Stimulated activated CD4-positive, alpha-beta T cell treated with anti-CD3 and anti-CD28 coated beads, Interleukin-4, amount 100 ng/mL, for 48 hours (primary cell): Measurements from ENCODE around the gene TSPAN31.

Experiments
- DNase-seq, 2 donors: peaks; one replicate each; pipeline ENCODE4 v3.0.0-alpha.2; 2020; ENCODE audit warnings: low read depth in 2 of 2

Gene TSPAN31

DNA sequence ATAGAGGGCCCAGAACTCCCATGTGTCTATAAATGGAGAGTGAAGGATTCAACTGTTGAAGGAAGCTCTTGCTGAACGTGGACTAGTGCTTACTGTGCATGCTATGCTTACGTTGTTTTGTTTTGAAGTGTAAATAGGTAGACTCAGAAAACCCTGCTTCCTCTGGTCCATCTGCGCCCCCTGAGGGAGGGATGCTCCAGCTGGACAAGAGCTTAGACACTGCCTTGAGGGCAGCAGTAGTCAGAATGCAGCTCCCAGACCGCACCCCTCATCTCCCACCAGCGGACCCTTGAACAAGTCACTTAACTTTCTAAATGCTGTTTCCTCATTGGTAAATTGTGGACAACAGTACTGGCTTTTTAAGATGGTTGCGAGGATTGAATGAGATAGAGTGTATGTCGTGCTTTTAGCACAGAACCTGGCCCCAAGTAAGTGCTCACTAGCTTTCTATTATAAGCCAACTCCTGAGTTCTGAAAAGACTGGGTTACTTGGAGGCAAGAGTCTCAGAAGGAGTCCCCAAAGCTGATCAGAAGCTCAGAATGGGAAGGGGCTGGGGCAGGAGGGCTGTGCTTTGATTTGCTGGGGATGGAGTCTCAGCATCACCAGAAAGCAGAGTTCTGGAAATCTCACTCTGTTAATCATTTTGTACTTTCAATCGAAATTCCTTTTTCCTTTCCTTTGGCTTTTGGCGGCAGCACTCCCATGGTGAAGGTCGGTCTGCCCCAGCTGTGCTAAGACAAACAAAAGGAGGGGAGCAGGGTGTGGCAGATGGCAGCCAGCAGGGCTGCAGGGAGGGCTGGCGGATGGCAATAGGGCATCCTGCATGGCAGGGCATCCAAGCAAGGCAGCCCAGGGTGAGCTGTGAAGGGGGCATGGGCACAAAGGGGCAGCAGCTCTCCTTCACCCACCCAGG, 21.9 kb upstream of the TSPAN31 start:
- no peak for DNase-seq

DNA sequence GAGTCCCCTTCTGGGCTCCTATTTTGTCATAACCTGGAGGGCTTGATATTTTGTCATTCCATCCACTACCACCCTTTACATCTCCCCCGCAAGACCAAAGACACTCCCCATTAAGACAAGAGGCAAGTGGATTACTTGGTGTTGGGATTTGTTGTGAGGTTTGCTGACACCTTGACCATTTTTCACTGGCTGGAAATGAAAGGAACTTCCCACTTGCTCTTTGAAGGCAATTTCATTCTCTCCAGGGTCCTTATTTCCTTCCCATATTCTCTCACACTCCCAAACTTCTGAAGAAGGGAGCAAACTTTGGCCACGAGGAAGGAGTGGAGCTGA, 21.2 kb upstream of the TSPAN31 start:
- DNase-seq: no peak

DNA sequence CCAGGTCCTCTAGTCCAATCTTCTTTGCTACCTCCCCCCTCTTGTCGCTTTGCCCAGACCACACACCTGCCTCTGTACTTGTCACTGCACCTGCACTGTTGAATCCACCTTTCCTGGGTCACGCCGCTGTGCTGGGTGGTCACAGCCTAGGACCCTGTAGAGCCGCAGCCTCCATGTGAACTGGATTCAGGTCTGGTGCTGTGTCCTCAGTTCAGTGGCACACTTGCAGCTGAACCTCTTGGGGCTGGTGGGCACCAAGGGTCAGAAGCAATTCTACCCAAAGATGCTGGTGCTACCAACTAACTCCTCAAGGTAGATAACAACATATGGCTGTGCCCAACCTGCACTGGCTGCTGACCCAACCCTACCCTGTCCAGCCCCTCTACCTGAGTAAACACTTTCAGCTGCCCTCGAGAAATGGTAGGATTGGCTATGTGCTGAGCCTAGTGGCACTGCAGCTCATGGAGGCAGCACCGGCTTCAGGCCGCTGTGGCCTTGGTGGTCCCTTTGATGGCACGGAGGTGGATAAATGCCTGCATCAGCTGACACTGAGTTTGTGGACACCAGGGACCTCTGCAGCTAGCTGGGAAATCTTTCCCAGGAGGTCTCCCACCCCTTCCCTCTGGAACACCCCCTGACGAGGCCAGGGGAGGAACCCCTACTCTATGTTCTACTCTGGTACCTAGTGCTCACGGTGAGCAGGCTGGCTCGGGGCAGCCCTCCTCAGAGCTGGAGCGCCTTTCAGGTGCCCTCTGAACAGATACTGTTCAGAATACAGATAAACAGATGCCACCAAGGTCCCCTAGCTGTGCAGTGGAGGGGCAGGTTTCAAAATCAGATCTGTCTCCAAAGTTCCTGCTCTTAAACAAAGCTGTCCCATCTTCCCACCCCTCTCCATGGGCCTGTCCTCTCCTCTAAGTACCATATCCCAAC, 20.6 kb upstream of the TSPAN31 start:
- no peak for DNase-seq

DNA sequence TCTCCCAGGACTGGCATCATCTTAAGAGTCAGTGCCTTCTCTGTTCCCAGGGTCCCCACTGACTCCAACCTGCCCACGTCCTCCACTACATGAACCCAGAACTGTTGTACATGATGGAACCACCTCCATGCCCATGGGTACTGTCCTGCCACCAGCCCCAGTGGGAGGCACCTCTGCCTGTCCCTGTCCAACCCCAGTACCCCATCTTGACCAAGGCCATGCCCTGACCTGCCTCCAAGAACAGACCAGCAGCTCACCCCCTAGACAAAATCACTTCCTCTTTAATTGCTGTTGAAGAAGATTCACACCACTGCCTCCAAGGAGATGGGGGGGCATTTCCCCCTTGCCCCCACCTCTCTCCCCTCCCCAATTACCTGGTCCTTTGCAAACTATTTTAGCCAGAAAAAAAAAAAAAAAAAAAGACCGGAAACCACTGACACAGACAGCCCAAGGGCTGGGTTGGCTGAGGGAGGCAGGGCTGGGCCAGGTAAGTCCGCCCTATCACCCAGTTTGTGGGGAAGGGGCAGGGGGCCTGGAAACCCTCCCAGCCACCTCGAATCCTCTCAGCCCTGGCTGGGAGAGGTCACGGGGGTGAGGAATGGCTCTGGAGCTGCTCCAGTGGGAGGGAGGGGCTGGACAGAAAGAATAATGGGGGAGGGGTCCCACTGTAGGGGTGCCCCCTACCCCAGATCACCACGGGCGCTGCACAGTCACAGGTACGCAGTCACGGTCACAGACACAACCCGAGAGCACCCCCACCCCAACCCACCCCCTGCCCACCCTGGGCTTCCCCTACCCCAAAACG, 19.7 kb upstream of the TSPAN31 start:
- DNase-seq: no peak

DNA sequence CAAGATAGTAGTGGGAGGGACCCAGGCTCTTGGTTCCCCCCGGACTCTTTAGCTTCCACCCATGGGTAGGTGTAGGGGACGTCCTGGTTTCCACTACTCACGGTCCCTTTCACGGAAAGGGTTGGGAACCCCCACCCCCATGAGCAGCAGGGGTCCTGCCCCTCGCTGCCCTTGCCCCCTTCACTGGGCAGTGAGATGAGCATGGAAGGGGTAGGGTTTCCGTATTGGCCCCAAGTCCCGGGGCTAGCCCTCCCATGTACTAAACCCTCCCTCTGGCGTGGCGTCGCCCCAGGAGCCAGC, 19.0 kb upstream of the TSPAN31 start:
- no peak for DNase-seq

DNA sequence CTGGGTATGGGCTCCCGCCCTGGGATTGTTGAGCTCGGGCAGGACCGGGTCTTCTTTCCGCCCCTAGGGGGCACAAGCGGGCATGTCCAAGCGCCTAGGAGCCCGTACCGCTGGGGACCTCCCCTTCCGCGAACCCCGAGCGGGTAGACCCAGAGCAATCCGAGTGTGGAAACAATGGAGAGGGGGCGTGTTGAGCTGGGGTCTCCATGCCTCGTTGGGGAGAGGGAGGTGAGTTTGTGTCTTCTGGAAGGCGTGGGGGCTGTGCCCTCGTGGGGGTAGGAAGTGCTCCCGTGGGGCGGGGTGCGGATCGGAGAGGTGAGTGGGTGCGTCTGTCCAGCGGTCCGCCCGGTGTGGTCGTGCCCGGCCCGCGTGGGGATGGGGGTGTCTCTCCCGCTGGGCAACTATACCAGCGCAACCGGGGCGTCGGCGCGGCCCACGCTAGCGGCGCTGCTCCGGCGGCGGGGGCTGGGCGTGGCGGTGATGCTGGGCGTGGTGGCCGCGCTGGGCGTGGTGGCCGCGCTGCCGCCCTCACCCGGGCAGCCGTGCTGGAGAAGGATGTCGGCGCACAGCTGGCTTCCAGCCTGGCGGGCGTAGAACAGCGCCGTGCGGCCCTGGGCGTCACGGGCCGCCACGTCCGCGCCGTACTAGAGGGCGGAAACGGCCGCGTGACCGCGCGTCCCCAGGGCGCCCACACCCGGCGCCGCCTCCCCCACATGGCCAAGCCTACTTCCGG, 18.5 kb upstream of the TSPAN31 start:
- DNase-seq: peak in 1 of 2 donors; percentile 27

DNA sequence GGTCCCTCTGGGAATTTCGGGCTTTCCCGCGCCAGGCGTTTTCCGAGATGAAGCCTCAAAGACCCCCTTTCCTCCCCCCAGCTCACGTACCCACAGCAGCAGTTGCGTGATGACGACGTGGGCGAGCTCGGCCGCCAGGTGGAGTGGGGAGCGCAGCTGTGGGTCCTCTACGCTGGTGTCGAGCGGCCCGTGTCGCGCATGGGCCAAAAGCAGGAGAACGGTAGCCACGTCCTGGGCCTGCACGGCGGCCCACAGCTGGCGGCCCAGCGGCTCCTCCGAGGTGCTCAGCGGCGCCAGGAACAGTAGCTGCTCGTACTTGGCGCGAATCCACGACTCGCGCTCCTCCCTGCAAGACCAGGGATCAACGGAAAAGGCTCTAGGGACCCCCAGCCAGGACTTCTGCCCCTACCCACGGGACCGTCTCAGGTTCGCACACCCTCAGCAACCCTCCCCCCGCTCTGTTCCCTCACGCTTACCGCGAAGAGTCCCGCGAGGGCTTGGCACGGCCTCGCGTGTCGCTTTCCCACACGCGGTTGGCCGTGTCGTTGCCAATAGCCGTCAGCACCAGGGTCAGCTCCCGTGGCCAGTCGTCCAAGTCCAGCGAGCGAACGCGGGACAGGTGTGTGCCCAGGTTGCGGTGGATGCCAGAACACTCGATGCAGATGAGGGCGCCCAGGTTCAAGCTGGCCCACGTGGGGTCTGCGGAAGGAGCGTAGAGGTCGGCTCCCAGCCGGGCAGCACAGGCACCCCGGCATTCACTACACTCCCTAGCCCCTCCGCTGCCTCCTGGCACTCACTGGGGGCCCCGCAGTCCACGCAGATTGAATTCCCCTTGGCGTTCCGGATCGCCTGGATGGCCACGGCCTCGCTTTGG, 17.7 kb upstream of the TSPAN31 start:
- no peak for DNase-seq

DNA sequence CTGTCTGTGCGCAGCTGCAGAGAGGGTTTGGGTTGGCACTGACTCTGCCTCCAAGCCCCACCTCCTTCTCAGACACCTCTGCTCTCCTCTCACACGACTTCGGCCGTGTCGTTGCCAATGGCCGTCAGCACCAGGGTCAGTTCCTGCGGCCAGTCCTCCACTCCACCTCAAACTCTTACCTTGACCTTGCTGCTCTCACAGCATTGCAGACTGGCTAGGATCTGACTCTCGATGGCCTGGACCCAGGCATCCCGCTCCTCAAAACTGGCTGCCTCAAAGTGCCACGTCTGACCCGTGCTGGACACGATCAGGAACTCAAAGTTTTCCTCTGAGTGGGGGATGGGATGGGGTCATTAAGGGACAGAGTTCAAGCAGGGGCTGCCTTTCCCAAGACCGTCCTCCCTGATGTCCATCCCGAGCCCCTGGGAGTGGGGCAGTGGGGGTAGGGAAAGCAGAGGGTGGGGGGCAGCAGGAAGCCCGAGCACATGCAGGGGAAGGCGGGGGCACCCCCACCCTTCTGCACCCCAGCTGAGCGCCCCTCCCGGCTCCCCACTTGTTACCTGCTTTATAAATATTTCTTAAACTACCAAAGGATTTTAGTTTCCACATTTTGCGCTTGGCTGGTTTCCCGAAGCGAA, 17.0 kb upstream of the TSPAN31 start:
- no peak for DNase-seq

DNA sequence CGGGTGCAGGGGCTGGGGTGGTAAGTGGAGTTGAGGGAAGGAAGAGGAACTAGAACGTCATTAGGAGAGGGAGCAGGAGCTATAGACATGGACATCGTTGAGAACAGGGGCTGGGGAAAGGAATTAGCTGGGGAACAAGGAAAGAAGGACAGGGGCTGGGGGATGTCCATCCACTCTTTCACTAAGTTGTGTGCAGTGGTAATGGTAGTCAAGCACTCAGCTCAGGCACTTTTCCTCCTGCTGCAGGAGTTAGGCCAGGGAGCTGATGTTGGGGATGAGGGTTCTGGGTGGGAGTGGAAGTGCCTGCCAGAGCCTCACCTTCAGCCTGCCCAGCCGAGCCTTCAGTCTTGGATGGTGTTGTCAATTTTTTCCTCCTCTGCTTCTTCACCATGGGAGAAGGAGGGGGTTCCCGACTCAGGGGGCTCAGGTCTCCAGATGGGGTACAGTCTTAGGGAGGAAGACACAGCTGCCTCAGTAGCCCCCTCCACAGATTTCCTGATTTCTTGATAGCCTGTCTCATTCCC, 15.5 kb upstream of the TSPAN31 start:
- no peak for DNase-seq

DNA sequence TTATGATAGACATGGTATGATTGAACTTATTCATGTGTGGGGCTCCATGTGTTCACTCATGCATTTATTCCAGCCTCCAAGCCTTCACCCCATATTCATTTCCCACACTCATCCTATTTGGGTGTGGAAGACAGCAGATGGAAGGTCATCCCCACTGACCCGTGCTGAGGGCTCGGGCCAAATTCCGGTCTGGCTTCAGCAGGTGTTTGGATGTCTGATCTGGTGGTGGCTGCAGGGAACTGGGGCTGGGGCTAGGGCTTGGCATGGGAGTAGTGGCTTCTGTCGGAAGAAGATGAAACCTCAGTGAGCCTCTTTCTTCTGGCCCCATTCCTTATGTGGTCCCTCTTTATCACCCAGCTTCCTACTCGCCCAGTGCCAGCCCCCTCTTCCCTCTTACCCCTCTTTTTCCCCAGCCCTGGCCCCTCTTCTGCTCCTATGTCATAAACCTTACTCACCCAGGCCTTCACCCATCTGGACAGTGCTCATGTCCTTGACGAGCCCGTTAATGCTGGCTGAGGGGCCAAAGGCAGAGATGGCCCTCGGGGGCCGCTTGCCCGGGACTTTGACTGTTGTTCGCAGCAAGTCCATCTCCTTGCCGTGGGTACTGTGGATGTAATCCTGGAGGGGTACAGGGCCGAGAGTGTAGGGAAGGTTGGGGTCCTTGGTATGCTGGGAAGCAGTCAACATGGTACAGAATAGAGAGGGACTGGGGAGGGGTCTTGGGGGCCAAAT, 14.3 kb upstream of the TSPAN31 start:
- no peak for DNase-seq

DNA sequence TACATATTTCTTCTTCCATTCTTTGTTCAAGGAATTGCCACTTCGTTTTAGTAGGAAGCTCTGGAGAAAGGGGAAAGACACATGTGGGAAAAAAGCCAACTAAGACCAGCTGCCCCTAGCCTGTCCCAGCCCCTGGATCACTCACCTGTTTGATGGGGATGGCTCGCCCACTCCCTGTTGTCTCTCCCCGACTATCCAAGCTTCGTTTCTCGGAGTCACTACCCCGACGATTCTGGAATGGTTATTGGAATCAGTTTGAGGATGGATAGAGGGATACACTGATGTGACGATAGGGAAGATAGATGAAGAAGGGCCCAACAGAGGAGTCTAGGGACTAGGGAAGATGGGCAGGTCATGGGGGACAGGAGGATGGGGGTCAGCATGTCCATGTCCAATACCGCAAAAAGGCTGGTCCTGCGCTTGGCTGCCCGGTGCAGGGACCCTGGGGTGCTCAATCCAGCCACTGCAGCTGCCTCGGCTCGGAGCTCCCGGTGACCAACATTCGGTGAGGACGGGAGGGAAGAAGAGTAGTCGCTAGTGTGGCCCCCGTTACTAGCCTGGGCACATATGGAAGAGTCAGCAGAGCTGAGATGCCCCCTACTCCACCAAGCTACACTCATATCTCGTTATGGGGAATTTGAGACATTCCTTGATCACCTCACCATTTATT, 13.3 kb upstream of the TSPAN31 start:
- no peak for DNase-seq

DNA sequence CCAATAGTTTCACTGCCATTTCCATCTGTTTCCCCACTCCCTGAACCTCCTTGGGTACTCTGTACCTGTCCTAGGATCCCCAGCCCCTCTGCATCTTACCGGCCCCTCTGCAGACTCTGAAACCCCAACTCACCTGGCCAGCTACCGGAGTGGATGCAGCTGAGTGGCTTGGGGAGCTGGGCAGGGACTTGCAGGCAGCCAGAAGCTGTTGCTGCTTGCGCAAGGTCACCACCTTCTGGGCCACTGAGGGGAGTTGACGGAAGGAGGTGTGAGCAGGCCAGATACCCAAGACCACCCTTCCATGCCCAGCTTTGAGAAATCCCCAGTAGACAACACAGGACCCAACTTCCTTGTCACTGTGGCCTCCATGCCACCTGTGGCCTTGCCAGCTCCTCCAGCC, 12.6 kb upstream of the TSPAN31 start:
- DNase-seq: no peak

DNA sequence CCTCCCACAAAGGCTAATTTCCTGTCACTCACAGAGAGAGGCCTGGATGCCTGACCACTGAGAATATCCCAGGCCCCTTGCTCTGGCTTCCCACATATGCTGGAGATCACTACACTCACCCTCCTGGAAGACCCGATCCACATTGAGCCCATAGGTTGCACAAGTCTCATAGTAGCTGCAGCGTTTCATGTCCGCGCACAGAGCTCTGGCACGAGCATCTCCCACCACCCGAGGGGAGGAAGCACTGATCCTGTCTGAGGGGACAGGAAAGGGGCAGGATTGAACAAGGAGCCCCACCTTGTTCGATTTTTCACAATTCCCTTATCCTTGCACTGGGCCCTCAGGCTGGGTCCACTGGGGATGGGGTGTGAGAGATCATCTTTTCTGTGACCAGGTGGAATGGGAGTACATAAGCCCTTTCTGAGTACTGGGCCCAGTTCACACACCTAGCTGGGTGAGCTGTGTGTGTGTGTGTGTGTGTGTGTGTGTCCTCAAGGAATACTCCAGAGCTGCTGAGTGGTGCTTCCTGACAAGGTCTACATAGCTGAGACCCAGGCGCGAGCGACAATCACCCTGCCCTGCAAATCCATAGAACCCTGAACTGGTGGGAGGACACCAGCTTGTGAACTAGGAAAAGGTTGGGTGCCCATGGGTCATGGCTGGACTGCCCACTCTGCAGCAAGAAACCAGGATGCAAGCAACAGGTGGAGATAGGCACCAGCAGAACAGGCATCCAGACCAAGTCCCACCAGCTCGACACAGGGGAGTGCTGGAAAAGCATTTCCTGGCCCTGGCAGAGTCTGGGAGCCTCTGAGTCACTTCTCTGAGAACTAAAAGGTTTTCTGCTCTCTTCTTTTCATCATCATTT, 11.9 kb upstream of the TSPAN31 start:
- DNase-seq: no peak

DNA sequence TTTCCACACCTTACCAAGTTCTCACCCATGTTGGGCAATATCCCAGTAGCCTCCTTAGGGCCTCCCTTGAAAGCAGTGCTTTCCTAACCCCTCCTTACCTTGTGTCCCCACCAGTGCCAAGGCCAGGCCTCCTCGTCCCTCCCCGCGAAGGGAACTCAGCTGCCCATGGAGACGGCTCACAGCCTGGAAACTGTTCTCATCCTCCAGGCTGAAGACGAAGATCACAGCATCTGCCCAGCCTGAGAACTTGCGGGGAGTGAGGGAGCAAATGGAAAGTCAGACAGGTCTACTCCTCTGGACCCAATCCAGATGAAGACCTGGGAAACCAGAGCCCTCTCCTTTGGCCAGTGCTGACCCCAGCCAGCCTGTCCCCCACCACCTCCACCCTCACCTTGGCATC, 10.9 kb upstream of the TSPAN31 start:
- DNase-seq: no peak

DNA sequence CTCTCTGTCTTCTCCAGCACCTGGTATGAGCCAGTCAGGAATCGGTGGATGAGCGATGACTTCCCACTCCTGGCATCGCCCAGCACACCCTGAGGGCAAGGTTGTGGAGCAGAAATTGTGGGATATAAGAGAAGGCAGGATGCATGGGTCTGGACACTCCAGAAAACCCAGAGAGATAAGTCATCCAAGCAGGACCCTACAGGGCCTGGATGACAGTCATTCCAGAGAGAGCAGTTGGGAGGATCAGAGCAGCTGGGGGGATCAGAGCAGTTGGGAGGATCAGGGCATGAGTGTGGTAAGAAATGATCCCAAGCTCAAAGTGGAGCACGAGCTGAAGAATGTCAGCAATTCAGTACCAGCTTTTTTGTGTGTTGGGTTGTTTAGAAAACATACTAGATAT, 10.2 kb upstream of the TSPAN31 start:
- DNase-seq: no peak

DNA sequence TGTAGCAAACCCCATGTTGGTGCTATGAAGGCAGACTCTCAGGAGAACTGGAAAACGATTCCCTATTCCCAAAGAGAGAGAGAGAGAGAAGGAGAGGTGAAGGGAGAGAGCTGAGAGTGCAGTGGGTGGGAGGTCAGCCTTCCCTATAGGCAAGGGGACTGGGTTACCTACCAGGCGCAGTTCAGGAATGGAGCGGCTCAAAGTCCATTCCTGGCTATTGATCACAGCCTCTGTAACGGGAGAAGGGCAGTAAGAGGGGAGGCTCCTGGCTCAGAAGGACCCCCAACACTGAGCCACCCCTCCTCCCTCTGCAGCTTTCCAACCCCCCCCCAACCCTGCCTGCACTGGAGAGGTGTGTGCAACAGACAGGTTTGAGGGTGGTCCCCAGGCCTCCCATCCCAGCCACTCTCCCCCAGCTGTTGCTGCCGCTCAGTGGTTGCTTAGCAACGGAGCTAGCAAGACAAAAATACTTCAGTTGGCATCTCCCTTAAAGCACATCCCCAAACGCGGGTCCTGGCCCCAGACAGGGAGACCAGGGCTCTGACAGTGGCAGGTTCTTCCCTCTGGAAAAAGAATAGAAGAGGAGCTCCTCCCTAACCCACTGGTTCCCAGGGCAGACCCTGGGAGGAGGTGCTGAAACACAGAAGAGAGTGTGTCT, 9.5 kb upstream of the TSPAN31 start:
- no peak for DNase-seq
